Small intestine (tissue), 7 donors: ENCODE data around the gene PIK3R6. TPM values are rescaled to one million over a fixed set of nuclear protein-coding genes. Genes with fewer than 3 reads are reported as not detected.

ENCODE experiments used
- DNase-seq, 2 donors: peaks; one replicate each; pipeline versions ENCODE4 v3.0.0 to v3.0.0-alpha.2; 2013
- FAIRE-seq: peaks from 2 replicates; lab custom pipeline; 2012; peaks lifted over from hg19 to GRCh38; lab: Jason Lieb, UNC
- H3K27ac ChIP-seq, 3 donors: one replicate each; pipeline ENCODE4 v1.5.1; 2013; ENCODE audit warnings: low read length in 2 of 3, mild to moderate bottlenecking in 2 of 3, control low read depth in 1 of 3, inconsistent platforms in 1 of 3, low read depth in 1 of 3, moderate library complexity in 1 of 3
- H3K27me3 ChIP-seq, 3 donors: one replicate each; pipeline ENCODE4 v1.6.1; 2013; ENCODE audit warnings: low read length in 3 of 3, inconsistent platforms in 1 of 3; ENCODE audit not compliant: control insufficient read depth in 3 of 3, insufficient read depth in 3 of 3
- H3K36me3 ChIP-seq, 3 donors: one replicate each; pipeline ENCODE4 v1.6.1; 2013; ENCODE audit warnings: low read length in 3 of 3, inconsistent platforms in 1 of 3, low read depth in 1 of 3, mild to moderate bottlenecking in 1 of 3, moderate library complexity in 1 of 3; ENCODE audit not compliant: control insufficient read depth in 3 of 3, insufficient read depth in 2 of 3
- H3K4me1 ChIP-seq, 3 donors: one replicate each; pipeline ENCODE4 v1.6.1; 2013; ENCODE audit warnings: low read length in 2 of 3, inconsistent platforms in 1 of 3, low read depth in 1 of 3, mild to moderate bottlenecking in 1 of 3, moderate library complexity in 1 of 3; ENCODE audit not compliant: control insufficient read depth in 3 of 3, insufficient read depth in 2 of 3
- H3K4me3 ChIP-seq, 3 donors: one replicate each; pipeline ENCODE4 v1.5.1; 2013; ENCODE audit warnings: low read length in 3 of 3, control low read depth in 1 of 3, inconsistent platforms in 1 of 3, low read depth in 1 of 3, mild to moderate bottlenecking in 1 of 3, moderate library complexity in 1 of 3
- H3K9me3 ChIP-seq, 2 donors: one replicate each; pipeline ENCODE4 v1.6.1; 2013; ENCODE audit warnings: low read depth in 1 of 2, low read length in 1 of 2; ENCODE audit not compliant: control insufficient read depth in 2 of 2, insufficient read depth in 1 of 2
- WGBS, 3 donors: extraction: QIAGEN DNeasy Blood & Tissue Kit; methylation state at CpG; one replicate each; pipeline ENCODE4 v1.1.7; 2013; 5-methylcytosine and 5-hydroxymethylcytosine counted together
- polyA plus RNA-seq, 4 donors: library from polyadenylated mRNA; stranded (reverse) in 3 of 4; unstranded in 1 of 4; fragments of 200-250 nt in 3 of 4; fragments of 120-200 nt in 1 of 4; gene quantifications; one replicate each; pipeline versions ENCODE4 v1.2.1 to v1.2.3, GENCODE V29; 2013
- donor health status: healthy with polysubstance abuse.
- donor health status: control.
- donor health status: control.
- donor health status: Bipolar disorder and iron deficiency.
- donor health status: healthy.

The PIK3R6 gene
- polyA plus RNA-seq, 4 donors: 0.25 to 1.9 (median 0.54) TPM; not detected in 1

GRCh38 chr17:8872705-8873435 is 5.4 kb upstream of the PIK3R6 start:
- Histone ChIP-seq H3K9me3 (no peaks in the 10 kb centered on the region), H3K4me1 (no peaks in the 10 kb centered on the region), H3K27ac (no peak overlapping the region), H3K27me3 (peaks cover 0 to 17% (median 0%) of the 10 kb centered on the region in 3 donors), H3K4me3 (no peak overlapping the region), H3K36me3 (no peaks in the 10 kb centered on the region)
- 67 to 87% (median 79%) methylated on average over 17 of the region's 17 CpGs for WGBS, 3 donors
- FAIRE-seq: no peak
- DNase-seq: no peak

GRCh38 chr17:8872036-8872704 is 4.7 kb upstream of the PIK3R6 start:
- DNase-seq: no peak
- Histone ChIP-seq H3K27me3 (peaks cover 0 to 17% (median 0%) of the 10 kb centered on the region in 3 donors), H3K9me3 (no peaks in the 10 kb centered on the region), H3K4me1 (no peaks in the 10 kb centered on the region), H3K36me3 (no peaks in the 10 kb centered on the region), H3K4me3 (no peak overlapping the region), H3K27ac (no peak overlapping the region)
- no peak for FAIRE-seq
- 51 to 65% (median 60%) methylated on average over 7 of the region's 7 CpGs for WGBS, 3 donors

GRCh38 chr17:8871081-8871581 is 3.7 kb upstream of the PIK3R6 start:
- FAIRE-seq (no peak), DNase-seq (no peak)
- H3K4me3 ChIP-seq: no peak overlapping the region
- WGBS, 3 donors: 72 to 85% (median 78%) methylated on average over 13 of the region's 13 CpGs
- no peak overlapping the region for H3K27ac ChIP-seq
- no peaks in the 10 kb centered on the region for H3K9me3 ChIP-seq
- H3K4me1 ChIP-seq: no peaks in the 10 kb centered on the region
- peaks cover 0 to 16% (median 0%) of the 10 kb centered on the region in 3 donors for H3K27me3 ChIP-seq
- H3K36me3 ChIP-seq: no peaks in the 10 kb centered on the region

- Histone ChIP-seq H3K27me3 (peaks cover 0 to 10% (median 0%) of the 10 kb centered on the region in 3 donors), H3K4me1 (no peaks in the 10 kb centered on the region), H3K4me3 (no peak overlapping the region), H3K27ac (no peak overlapping the region), H3K9me3 (no peaks in the 10 kb centered on the region), H3K36me3 (no peaks in the 10 kb centered on the region)
- WGBS, 3 donors: 89 to 93% (median 90%) methylated on average over 13 of the region's 13 CpGs
- no peak for DNase-seq
- no peak for FAIRE-seq
These were observed 3.0 kb upstream of the PIK3R6 start for GRCh38 chr17:8870406-8871040.

- Histone ChIP-seq H3K27me3 (peaks cover 0 to 4% (median 0%) of the 10 kb centered on the region in 3 donors), H3K9me3 (no peaks in the 10 kb centered on the region), H3K27ac (no peak overlapping the region), H3K4me3 (no peak overlapping the region), H3K36me3 (no peaks in the 10 kb centered on the region), H3K4me1 (no peaks in the 10 kb centered on the region)
- FAIRE-seq (no peak), DNase-seq (peak in 1 of 2 donors; percentile 18)
- WGBS, 3 donors: 44 to 62% (median 56%) methylated on average over 11 of the region's 11 CpGs
These were observed 1.8 kb upstream of the PIK3R6 start for GRCh38 chr17:8869114-8869815.

- H3K4me3 ChIP-seq: no peak overlapping the region
- H3K4me1 ChIP-seq: no peaks in the 10 kb centered on the region
- H3K36me3 ChIP-seq: no peaks in the 10 kb centered on the region
- H3K27ac ChIP-seq: no peak overlapping the region
- WGBS, 3 donors: 62 to 74% (median 71%) methylated on average over 4 of the region's 4 CpGs
- H3K9me3 ChIP-seq: peaks cover 0 to 2% of the 10 kb centered on the region in 2 donors
- H3K27me3 ChIP-seq: no peaks in the 10 kb centered on the region
- no peak for DNase-seq
- no peak for FAIRE-seq
These were observed 1.1 kb upstream of the PIK3R6 start for GRCh38 chr17:8868529-8868951.

- no peaks in the 10 kb centered on the region for H3K4me1 ChIP-seq
- no peaks in the 10 kb centered on the region for H3K36me3 ChIP-seq
- no peaks in the 10 kb centered on the region for H3K27me3 ChIP-seq
- H3K4me3 ChIP-seq: no peak overlapping the region
- H3K27ac ChIP-seq: no peak overlapping the region
- peaks cover 0 to 2% of the 10 kb centered on the region in 2 donors for H3K9me3 ChIP-seq
- DNase-seq: no peak
- no peak for FAIRE-seq
- 83 to 93% (median 87%) methylated on average over 1 of the region's 1 CpG for whole genome bisulfite sequencing, 3 donors
These were observed 618 bp upstream of the PIK3R6 start for GRCh38 chr17:8868092-8868491.

- Histone ChIP-seq H3K4me3 (no peak overlapping the region), H3K27me3 (peaks cover 0 to 3% (median 0%) of the 10 kb centered on the region in 3 donors), H3K9me3 (peaks cover 0 to 2% of the 10 kb centered on the region in 2 donors), H3K4me1 (no peaks in the 10 kb centered on the region), H3K36me3 (no peaks in the 10 kb centered on the region), H3K27ac (no peak overlapping the region)
- FAIRE-seq (no peak), DNase-seq (no peak)
- 84 to 89% (median 89%) methylated on average over 7 of the region's 7 CpGs for WGBS, 3 donors
These were observed 1.7 kb downstream of the PIK3R6 start for GRCh38 chr17:8865811-8866210.
